Naive thymus-derived CD8-positive, alpha-beta T cell (primary cell): ENCODE results near the gene DMAC2. TPM values are rescaled to one million over a fixed set of nuclear protein-coding genes. Genes with fewer than 3 reads are reported as not detected.

Experiments used
- ATAC-seq, 2 donors: fragments of 150-1000 bp; cut with Tn5 transposase in 1 of 2; sonication (Bioruptor Pico), chemical (Tn5 transposase) in 1 of 2; 1 replicate in 1 of 2; 2 replicates in 1 of 2; pipeline ENCODE4 v1.10.0; 2021; ENCODE audit warnings: mild to moderate bottlenecking in 2 of 2, moderate library complexity in 2 of 2
- POLR2A ChIA-PET: fragments of 350-600 bp; sonication (Branson Sonifier 250); formaldehyde crosslinking; loops from one replicate; lab custom pipeline; 2021; ENCODE audit warnings: antibody characterized with exemption; lab: Charles Lee
- DNase-seq, 10 donors: peaks; one replicate each; pipeline versions ENCODE4 v3.0.0 to v3.0.0-alpha.2; 2020 to 2022
- H3K27ac Mint-ChIP-seq, 10 donors: one replicate each; pipeline ENCODE4 v1.8.0; 2020 to 2022; ENCODE audit warnings: mild to moderate bottlenecking in 10 of 10, mixed read lengths in 10 of 10, moderate library complexity in 4 of 10, inconsistent platforms in 1 of 10
- H3K27me3 Mint-ChIP-seq, 5 donors: one replicate each; pipeline ENCODE4 v1.8.0; 2021 to 2022; ENCODE audit warnings: mixed read lengths in 5 of 5
- H3K36me3 Mint-ChIP-seq, 3 donors: one replicate each; pipeline ENCODE4 v1.8.0; 2020 to 2022; ENCODE audit warnings: mixed read lengths in 3 of 3, mild to moderate bottlenecking in 2 of 3, inconsistent platforms in 1 of 3
- H3K4me1 Mint-ChIP-seq, 4 donors: one replicate each; pipeline ENCODE4 v1.8.0; 2021 to 2022; ENCODE audit warnings: mixed read lengths in 4 of 4
- H3K4me3 Mint-ChIP-seq, 10 donors: one replicate each; pipeline ENCODE4 v1.8.0; 2020 to 2022; ENCODE audit warnings: mild to moderate bottlenecking in 10 of 10, mixed read lengths in 10 of 10, moderate library complexity in 6 of 10, inconsistent platforms in 1 of 10
- H3K9me3 Mint-ChIP-seq, 9 donors: one replicate each; pipeline ENCODE4 v1.8.0; 2020 to 2022; ENCODE audit warnings: mixed read lengths in 9 of 9, mild to moderate bottlenecking in 3 of 9, inconsistent platforms in 1 of 9, moderate library complexity in 1 of 9
- polyA plus RNA-seq, 3 donors: library from polyadenylated mRNA; unstranded; fragments of 300-500 nt; fragmentation: Illumina TruSeq; gene quantifications; one replicate each; pipeline ENCODE4 v1.2.3, GENCODE V29; 2021
- total RNA-seq, 8 experiments: library from RNA in 2 of 8; stranded (reverse) in 2 of 8; gene quantifications; one replicate each; pipeline ENCODE4 v1.2.3 and lab custom pipeline; 2021 to 2026

The DMAC2 gene
- total and polyA plus RNA-seq, 5 experiments from 2014 or later: 26.2 to 53.7 (median 50.6) TPM

DNA sequence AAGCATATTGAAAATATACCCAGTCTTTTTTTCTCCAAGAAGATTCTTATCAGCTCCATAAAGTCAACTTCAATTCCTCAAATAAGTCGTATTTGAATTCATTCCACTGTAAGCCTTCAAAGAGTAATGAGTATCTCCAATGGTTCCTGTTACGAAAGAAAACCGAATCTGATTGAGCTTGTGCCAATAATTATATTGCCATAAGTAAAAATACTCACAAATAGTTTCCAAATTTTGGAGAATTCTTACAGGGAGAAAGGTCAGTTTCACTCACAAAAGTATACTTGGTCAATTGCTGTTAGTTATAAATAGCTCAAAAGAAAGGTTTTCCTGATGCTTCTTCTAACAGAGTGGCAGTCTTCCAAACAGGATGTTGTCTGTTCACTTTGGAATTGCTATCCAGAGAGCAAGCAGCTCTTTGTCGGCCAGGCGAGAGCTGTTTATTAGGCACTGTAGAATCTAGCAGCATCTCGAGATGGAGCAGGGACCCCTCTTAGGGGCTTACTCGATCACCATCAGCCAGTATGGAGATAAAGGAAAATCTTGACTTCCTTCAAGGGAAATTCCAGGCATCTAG lies 16.7 kb upstream of the DMAC2 start:
- H3K36me3 Mint-ChIP-seq: no peaks in the 10 kb centered on the region
- H3K27me3 Mint-ChIP-seq: peaks cover 0 to 20% (median 0%) of the 10 kb centered on the region in 5 donors
- peak overlapping the region in 1 of 10 donors; percentile 24 for H3K4me3 Mint-ChIP-seq
- peak overlapping the region in 5 of 10 donors; percentile 20 to 91 (median 54) for H3K27ac Mint-ChIP-seq
- POLR2A ChIA-PET: interaction anchor here (1.3 to 1.4 kb wide), 2 partner anchors 9 to 108 kb away, joined by 3 to 4 read pairs; no protein-coding TSS in a partner anchor
- DNase-seq (no peak), ATAC-seq (no peak)
- no peaks in the 10 kb centered on the region for H3K9me3 Mint-ChIP-seq
- H3K4me1 Mint-ChIP-seq: peaks cover 8 to 24% (median 17%) of the 10 kb centered on the region in 4 donors

- H3K27ac Mint-ChIP-seq: peak overlapping the region in 1 of 10 donors; percentile 43
- H3K4me1 Mint-ChIP-seq: peaks cover 8 to 24% (median 17%) of the 10 kb centered on the region in 4 donors
- H3K4me3 Mint-ChIP-seq: no peak overlapping the region
- POLR2A ChIA-PET: interaction anchor here (1.4 kb wide), 1 partner anchor 9 kb away, joined by 4 read pairs; no protein-coding TSS in a partner anchor
- ATAC-seq: no peak
- H3K9me3 Mint-ChIP-seq: no peaks in the 10 kb centered on the region
- no peak for DNase-seq
- no peaks in the 10 kb centered on the region for H3K36me3 Mint-ChIP-seq
- H3K27me3 Mint-ChIP-seq: peaks cover 0 to 15% (median 0%) of the 10 kb centered on the region in 5 donors
Observed at GRCh38 chr19:41455936-41456335, 16.2 kb upstream of the DMAC2 start.

GRCh38 chr19:41452584-41453275 lies 13.0 kb upstream of the DMAC2 start:
- H3K36me3 Mint-ChIP-seq: no peaks in the 10 kb centered on the region
- no peaks in the 10 kb centered on the region for H3K9me3 Mint-ChIP-seq
- H3K4me1 Mint-ChIP-seq: peaks cover 14 to 30% (median 21%) of the 10 kb centered on the region in 4 donors
- peaks cover 0 to 13% (median 6%) of the 10 kb centered on the region in 5 donors for H3K27me3 Mint-ChIP-seq
- H3K4me3 Mint-ChIP-seq: no peak overlapping the region
- no peak for DNase-seq
- ATAC-seq: no peak
- peak overlapping the region in 1 of 10 donors; percentile 37 for H3K27ac Mint-ChIP-seq
- POLR2A ChIA-PET: interaction anchor here (0.7 to 1.0 kb wide), 3 partner anchors 13 to 200 kb away, joined by 3 to 5 read pairs (median 3); partner anchors contain the start of gene DMAC2

- Mint-ChIP-seq H3K9me3 (no peaks in the 10 kb centered on the region), H3K27ac (no peak overlapping the region), H3K36me3 (no peaks in the 10 kb centered on the region), H3K4me3 (peak overlapping the region in 1 of 10 donors; percentile 85), H3K27me3 (peaks cover 2 to 31% (median 10%) of the 10 kb centered on the region in 5 donors), H3K4me1 (peaks cover 6 to 16% (median 12%) of the 10 kb centered on the region in 4 donors)
- ATAC-seq (no peak), DNase-seq (no peak)
- POLR2A ChIA-PET: interaction anchor here (1.6 to 2.7 kb wide), 3 partner anchors 10 to 120 kb away, joined by 5 to 10 read pairs (median 7); partner anchors contain the start of gene DMAC2
Observed at GRCh38 chr19:41449865-41450178, 10.1 kb upstream of the DMAC2 start.

- no peaks in the 10 kb centered on the region for H3K36me3 Mint-ChIP-seq
- H3K4me1 Mint-ChIP-seq: peaks cover 6 to 16% (median 12%) of the 10 kb centered on the region in 4 donors
- no peaks in the 10 kb centered on the region for H3K9me3 Mint-ChIP-seq
- POLR2A ChIA-PET: interaction anchor here (1.0 to 2.7 kb wide), 7 partner anchors 10 to 146 kb away, joined by 3 to 16 read pairs (median 5); partner anchors contain the start of gene DMAC2
- peak overlapping the region; percentile 65 to 85 (median 80) for H3K4me3 Mint-ChIP-seq
- DNase-seq (peak; percentile 44 to 83 (median 70)), ATAC-seq (peak; percentile 88 to 92)
- H3K27me3 Mint-ChIP-seq: peaks cover 2 to 31% (median 10%) of the 10 kb centered on the region in 5 donors
- peak overlapping the region in 5 of 10 donors; percentile 20 to 73 (median 63) for H3K27ac Mint-ChIP-seq
Observed at GRCh38 chr19:41449079-41449864, 9.6 kb upstream of the DMAC2 start.

GRCh38 chr19:41447732-41448332 lies 8.1 kb upstream of the DMAC2 start:
- H3K4me1 Mint-ChIP-seq: peaks cover 6 to 16% (median 13%) of the 10 kb centered on the region in 4 donors
- H3K27ac Mint-ChIP-seq: no peak overlapping the region
- POLR2A ChIA-PET: interaction anchor here (1.0 to 2.0 kb wide), 5 partner anchors 9 to 149 kb away, joined by 3 to 16 read pairs (median 4); no protein-coding TSS in a partner anchor
- no peaks in the 10 kb centered on the region for H3K36me3 Mint-ChIP-seq
- peaks cover 2 to 31% (median 18%) of the 10 kb centered on the region in 5 donors for H3K27me3 Mint-ChIP-seq
- peak overlapping the region in 6 of 10 donors; percentile 12 to 48 (median 28) for H3K4me3 Mint-ChIP-seq
- no peak for ATAC-seq
- DNase-seq: no peak
- no peaks in the 10 kb centered on the region for H3K9me3 Mint-ChIP-seq

- Mint-ChIP-seq H3K27ac (no peak overlapping the region), H3K4me3 (no peak overlapping the region), H3K9me3 (no peaks in the 10 kb centered on the region), H3K36me3 (no peaks in the 10 kb centered on the region), H3K4me1 (peaks cover 7 to 18% (median 13%) of the 10 kb centered on the region in 4 donors), H3K27me3 (peaks cover 2 to 31% (median 18%) of the 10 kb centered on the region in 5 donors)
- POLR2A ChIA-PET: interaction anchor here (0.7 kb wide), 1 partner anchor 82 kb away, joined by 5 read pairs; the partner anchor contains the start of gene B9D2
- ATAC-seq (no peak), DNase-seq (no peak)
Observed at GRCh38 chr19:41445575-41445974, 5.9 kb upstream of the DMAC2 start.

DNA sequence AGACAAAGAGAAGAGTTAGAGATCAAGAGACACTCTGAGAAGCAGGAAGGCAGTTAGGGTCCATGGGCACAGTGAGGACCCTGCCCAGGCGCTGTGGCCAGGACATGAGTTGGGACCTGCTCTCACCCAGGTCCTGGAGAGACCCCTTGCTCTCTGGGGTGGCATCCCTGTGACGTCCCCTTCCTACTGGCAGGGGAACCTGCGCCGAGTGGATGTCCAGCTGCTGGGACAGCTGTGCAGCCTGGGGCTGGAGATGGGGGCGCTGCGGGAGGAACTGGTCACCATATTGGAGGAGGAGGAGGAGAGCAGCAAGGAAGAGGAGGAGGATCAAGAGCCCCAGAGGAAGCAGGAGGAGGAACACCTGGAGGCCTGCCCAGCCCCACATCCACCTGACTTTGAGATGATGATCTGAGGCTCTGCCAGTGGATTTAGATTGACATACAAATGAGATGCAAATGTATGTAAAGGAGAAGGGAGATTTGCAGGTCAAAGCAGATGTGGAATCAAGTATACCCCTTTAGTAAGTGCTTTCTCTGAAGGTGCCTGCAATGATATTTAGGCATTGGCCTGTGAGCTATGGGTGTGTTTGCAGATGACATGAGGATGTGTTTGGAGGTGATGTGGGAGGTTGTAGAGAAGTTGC lies 4.2 kb upstream of the DMAC2 start:
- DNase-seq (no peak), ATAC-seq (no peak)
- Mint-ChIP-seq H3K4me3 (no peak overlapping the region), H3K27ac (peak overlapping the region in 3 of 10 donors; percentile 38 to 56 (median 50)), H3K9me3 (no peaks in the 10 kb centered on the region), H3K4me1 (peaks cover 4 to 15% (median 5%) of the 10 kb centered on the region in 4 donors), H3K27me3 (peaks cover 2 to 22% (median 13%) of the 10 kb centered on the region in 5 donors), H3K36me3 (no peaks in the 10 kb centered on the region)
- POLR2A ChIA-PET: no interaction called here

DNA sequence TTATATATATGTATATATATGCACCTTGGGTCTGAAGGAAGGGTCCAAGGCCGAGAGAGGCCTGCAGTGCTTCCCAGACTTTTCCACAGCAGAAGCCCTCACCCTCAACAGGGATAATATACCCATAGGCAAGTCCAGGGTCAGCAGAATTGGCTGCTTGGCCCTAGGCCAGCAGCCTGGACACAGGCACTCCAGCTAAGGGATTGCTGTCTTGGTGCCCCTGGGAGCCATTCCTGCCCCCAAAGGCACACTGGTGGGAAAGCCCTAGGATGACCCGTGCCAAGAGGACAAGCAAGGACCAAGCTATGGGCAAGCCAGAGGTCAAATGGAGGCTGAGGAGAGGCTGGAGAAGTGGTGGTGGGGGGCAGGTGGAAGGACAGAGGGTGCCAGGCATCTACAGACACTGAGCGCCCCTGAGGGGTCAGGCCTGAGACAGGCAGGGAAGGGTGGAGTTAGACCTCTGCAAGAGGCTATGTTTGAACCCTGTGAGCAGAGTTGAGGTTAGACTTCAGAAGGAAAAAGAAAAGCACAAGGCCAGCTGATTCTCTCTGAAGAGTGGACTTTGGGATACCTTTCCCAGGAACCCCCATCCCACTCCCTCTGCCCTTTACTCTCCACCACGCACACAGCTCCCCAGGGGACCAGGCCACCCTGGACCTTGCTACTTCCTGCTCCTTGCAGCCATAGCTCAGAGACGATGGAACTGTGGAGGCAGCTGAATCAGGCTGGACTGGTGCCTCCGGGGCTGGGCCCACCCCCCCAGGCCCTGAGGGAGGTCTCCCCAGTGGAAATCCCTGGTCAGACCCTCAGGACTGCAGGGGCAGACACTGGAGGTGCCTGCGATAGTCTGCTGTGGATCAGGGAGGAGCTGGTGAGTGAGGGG lies 3.0 kb upstream of the DMAC2 start, which contains the start of gene ERICH4:
Gene ERICH4 (plus strand): TSS at position 684 of the 883 bp plus-strand sequence. CDS start 14 bp downstream, at position 698.
- no peak within 1 kb of the TSS for H3K4me3 Mint-ChIP-seq
- POLR2A ChIA-PET: interaction anchor here (0.6 to 1.0 kb wide), 3 partner anchors 44 to 826 kb away, joined by 3 to 6 read pairs (median 3); partner anchors contain the start of gene CIC
- H3K9me3 Mint-ChIP-seq: no peaks in the 10 kb centered on the region
- ATAC-seq (no peak), DNase-seq (no peak)
- H3K36me3 Mint-ChIP-seq: peaks cover 0 to 2% (median 0%) of the 10 kb centered on the region in 3 donors
- peak within 1 kb of the TSS in 3 of 10 donors; percentile 38 to 60 (median 56) for H3K27ac Mint-ChIP-seq
- H3K27me3 Mint-ChIP-seq: peaks cover 2 to 18% (median 13%) of the 10 kb centered on the region in 5 donors
- peaks cover 5 to 20% (median 9%) of the 10 kb centered on the region in 4 donors for H3K4me1 Mint-ChIP-seq

DNA sequence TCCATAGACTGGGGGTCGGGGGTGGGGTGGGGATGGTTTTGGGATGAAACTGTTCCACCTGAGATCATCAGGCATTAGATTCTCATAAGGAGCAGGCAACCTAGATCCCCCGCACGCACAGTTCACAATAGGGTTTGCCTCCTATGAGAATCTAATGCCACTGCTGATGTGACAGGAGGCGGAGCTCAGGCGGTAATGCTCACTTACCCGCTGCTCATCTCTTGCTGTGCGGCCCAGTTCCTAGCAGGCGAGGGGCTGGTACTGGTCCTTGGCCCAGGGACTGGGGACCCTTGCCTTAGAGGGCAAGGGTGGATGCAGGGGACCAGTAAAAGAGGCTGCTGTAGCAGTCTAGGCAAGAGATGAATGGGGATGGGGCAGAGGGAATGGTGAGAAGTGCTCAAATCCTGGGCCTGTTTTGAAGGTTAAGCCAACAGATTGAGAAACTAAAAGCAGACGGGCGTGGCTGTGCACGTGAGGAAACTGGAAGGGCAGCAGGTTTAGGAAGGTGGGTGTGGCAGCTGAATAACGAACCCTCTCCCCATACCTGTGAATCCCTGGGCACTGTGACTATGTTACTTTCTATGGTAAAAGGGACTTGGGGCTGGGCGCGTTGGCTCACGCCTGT lies 1.7 kb upstream of the DMAC2 start:
- Mint-ChIP-seq H3K27ac (peak overlapping the region in 3 of 10 donors; percentile 25 to 59 (median 33)), H3K27me3 (peaks cover 0 to 11% (median 5%) of the 10 kb centered on the region in 5 donors), H3K9me3 (no peaks in the 10 kb centered on the region), H3K4me3 (no peak overlapping the region), H3K36me3 (peaks cover 0 to 9% (median 0%) of the 10 kb centered on the region in 3 donors), H3K4me1 (peaks cover 9 to 21% (median 12%) of the 10 kb centered on the region in 4 donors)
- POLR2A ChIA-PET: no interaction called here
- ATAC-seq (no peak), DNase-seq (no peak)
